Breast epithelium (tissue), 4 donors: ENCODE results near the gene ALG1L2. TPM values are rescaled to one million over a fixed set of nuclear protein-coding genes. Genes with fewer than 3 reads are reported as not detected.
"Not testable (repeated sequence)": the region's sequence is repeated elsewhere in the genome, so short reads cannot be mapped to it uniquely, and the experiment has no call there.

Experiments used
- DNase-seq, 2 donors: peaks; one replicate each; pipeline ENCODE4 v3.0.0-alpha.2; 2019; ENCODE audit warnings: low spot score in 2 of 2
- H3K27ac ChIP-seq, 2 donors: fragments of 200-600 bp; sonication (generic) in 1 of 2; one replicate each; pipeline ENCODE4 v1.5.1; 2016 to 2019; ENCODE audit warnings: mild to moderate bottlenecking in 1 of 2
- H3K27me3 ChIP-seq, 2 donors: fragments of 200-600 bp; sonication (generic) in 1 of 2; one replicate each; pipeline versions ENCODE4 v1.5.1 to v1.6.0; 2017 to 2019; ENCODE audit warnings: control low read depth in 1 of 2, mild to moderate bottlenecking in 1 of 2
- H3K36me3 ChIP-seq: fragments of 200-600 bp; one replicate; pipeline ENCODE4 v1.5.1; 2019
- H3K4me1 ChIP-seq, 2 donors: fragments of 200-600 bp; sonication (generic); one replicate each; pipeline ENCODE4 v1.5.1; 2016 to 2019; ENCODE audit warnings: control low read depth in 1 of 2
- H3K4me3 ChIP-seq, 3 donors: fragments of 200-600 bp; sonication (generic); 1 replicate in 2 of 3; 2 replicates in 1 of 3; pipeline ENCODE4 v1.5.1; 2016 to 2019; ENCODE audit warnings: mild to moderate bottlenecking in 3 of 3, moderate library complexity in 2 of 3
- H3K9me3 ChIP-seq, 2 donors: fragments of 200-600 bp; sonication (generic) in 1 of 2; one replicate each; pipeline ENCODE4 v1.5.1; 2016 to 2019; ENCODE audit warnings: control low read depth in 1 of 2
- intact Hi-C: fragments of 100-400 bp; cut with DNase I; formaldehyde crosslinking; loops from one replicate; pipeline ENCODE4 v1.15.1; 2023; ENCODE audit warnings: low total_unique reads
- total RNA-seq, 3 donors: library from RNA; depleted of rRNA; stranded (reverse); fragments of >200 nt; gene quantifications; one replicate each; pipeline ENCODE4 v1.1.0, GENCODE V29; 2016
- TF ChIP-seq, protein P1 (sequence below), 3 donors: fragments of 450-650 bp; IDR thresholded peaks; one replicate each; pipeline ENCODE4 v1.5.1; 2016 to 2017; ENCODE audit warnings: antibody characterized with exemption in 3 of 3, mild to moderate bottlenecking in 3 of 3, moderate library complexity in 3 of 3

The ALG1L2 gene
- total RNA-seq, 3 donors from 2014 or later: 1.3 TPM; not detected in 2

DNA sequence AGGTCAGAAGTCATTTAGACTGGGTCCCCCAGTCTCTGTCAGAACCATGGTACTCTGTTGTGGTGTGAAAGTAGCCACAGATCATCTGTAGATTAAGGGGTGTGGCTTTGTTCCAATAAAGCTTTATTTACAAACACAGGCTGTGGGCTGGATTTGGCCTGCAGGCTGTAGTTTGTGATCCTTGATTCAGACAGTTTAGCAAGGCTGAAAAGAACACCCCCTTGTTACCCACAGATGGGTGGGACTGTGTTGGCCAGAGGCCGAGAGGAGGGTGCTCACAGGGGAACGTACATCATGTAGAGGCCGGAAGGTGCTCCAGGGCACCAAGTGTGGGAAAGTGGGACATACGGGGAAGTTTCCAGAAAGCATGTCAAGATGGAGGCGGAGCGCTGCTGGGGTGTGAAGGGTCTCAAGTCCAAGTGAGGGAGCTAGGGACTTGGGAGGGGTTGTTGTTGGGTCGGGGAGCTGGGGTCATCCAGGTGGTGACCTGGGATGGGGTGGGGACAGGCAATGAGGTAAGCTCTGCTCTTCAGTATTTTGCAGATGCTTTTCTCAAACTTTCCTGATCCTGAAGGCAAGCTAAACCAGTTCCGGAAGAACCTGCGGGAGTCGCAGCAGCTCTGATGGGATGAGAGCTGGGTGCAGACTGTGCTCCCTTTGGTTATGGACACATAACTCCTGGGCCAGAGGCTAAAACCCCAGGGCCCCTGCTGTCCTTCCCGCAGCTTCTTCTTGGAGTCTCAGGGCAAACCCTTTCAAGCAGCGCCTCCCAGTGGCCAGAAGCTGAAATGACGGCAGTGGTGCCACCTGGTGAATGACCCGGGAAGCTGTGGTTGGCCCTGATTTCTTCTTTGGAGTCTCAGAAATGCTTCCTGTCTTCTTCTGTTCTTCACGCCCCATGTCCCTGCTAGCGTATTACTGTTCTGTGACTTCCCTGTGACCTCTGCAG, 16.3 kb downstream of the ALG1L2 start:
- H3K36me3 ChIP-seq, DNase-seq, H3K27ac ChIP-seq, H3K4me3 ChIP-seq, intact Hi-C loops, H3K4me1 ChIP-seq, H3K9me3 ChIP-seq, H3K27me3 ChIP-seq: not testable (repeated sequence)
- TF ChIP-seq, protein P1, sequence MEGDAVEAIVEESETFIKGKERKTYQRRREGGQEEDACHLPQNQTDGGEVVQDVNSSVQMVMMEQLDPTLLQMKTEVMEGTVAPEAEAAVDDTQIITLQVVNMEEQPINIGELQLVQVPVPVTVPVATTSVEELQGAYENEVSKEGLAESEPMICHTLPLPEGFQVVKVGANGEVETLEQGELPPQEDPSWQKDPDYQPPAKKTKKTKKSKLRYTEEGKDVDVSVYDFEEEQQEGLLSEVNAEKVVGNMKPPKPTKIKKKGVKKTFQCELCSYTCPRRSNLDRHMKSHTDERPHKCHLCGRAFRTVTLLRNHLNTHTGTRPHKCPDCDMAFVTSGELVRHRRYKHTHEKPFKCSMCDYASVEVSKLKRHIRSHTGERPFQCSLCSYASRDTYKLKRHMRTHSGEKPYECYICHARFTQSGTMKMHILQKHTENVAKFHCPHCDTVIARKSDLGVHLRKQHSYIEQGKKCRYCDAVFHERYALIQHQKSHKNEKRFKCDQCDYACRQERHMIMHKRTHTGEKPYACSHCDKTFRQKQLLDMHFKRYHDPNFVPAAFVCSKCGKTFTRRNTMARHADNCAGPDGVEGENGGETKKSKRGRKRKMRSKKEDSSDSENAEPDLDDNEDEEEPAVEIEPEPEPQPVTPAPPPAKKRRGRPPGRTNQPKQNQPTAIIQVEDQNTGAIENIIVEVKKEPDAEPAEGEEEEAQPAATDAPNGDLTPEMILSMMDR (IDR thresholded peaks at IDR 0.05): peak in 2 of 3 donors; percentile 38 to 39

GRCh38 chr3:130098639-130099385, 17.2 kb downstream of the ALG1L2 start:
- intact Hi-C loops, H3K36me3 ChIP-seq, H3K9me3 ChIP-seq, H3K4me1 ChIP-seq, H3K27me3 ChIP-seq, H3K4me3 ChIP-seq, DNase-seq, H3K27ac ChIP-seq: not testable (repeated sequence)

DNA sequence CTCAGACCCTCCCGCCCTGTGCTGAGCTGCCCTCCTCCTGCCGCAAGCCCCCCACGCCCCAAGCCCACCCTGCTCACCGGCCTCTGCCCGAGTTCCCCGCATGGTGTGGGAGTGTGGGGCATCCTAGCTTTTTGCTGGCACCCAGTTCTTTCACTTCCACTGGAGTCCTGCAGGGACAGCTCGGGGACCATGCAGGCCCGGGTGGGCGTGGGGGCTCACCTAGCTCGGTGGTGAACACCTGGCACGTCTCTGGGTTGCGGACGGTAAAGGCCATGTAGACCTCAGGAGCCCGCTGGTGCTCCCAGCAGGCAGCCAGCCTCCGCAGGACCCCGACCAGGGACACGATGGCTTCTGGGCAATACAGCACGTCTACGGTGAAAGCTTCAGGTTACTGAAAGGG, 20.9 kb downstream of the ALG1L2 start:
- H3K9me3 ChIP-seq, H3K4me3 ChIP-seq, DNase-seq, intact Hi-C loops, H3K4me1 ChIP-seq, H3K27me3 ChIP-seq, H3K36me3 ChIP-seq, H3K27ac ChIP-seq: not testable (repeated sequence)

- H3K4me3 ChIP-seq, H3K4me1 ChIP-seq, H3K36me3 ChIP-seq, H3K27me3 ChIP-seq, DNase-seq, H3K27ac ChIP-seq, intact Hi-C loops, H3K9me3 ChIP-seq: not testable (repeated sequence)
These were observed 22.6 kb downstream of the ALG1L2 start for GRCh38 chr3:130104191-130104590.

DNA sequence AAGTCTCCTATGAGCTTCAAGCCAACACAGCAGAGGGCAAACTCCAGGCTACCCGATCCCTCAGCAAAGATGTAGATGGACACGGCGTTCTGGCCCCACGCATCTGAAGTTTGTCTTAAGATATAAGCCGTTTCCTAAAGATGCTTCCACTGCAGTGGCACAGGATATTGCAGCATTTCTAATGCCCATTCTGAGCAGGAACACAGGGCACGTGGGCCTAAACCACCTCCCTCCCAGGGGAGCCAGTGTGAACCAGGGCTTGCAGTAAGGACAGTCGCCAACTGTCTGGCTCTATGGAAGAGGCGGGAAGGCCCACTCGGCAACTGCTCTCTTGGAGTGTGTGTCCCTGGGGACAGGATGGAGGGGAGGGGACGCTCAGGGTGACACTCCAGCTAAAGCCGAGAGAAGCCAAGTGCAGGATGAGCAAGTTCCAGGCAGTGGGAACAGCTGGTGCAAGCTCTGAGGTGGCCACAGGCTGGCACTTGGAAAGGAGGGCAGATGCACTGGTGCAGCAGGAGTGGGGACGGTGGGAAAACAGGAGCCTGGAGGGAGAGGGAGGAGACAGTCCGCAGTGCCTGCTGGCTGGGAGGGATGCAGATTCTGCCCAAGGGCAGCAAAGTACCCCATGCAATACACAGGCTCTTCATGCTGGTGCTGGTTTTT, 25.8 kb downstream of the ALG1L2 start:
- intact Hi-C loops, H3K4me3 ChIP-seq, H3K4me1 ChIP-seq, H3K9me3 ChIP-seq, H3K27ac ChIP-seq, H3K36me3 ChIP-seq, DNase-seq, H3K27me3 ChIP-seq: not testable (repeated sequence)

DNA sequence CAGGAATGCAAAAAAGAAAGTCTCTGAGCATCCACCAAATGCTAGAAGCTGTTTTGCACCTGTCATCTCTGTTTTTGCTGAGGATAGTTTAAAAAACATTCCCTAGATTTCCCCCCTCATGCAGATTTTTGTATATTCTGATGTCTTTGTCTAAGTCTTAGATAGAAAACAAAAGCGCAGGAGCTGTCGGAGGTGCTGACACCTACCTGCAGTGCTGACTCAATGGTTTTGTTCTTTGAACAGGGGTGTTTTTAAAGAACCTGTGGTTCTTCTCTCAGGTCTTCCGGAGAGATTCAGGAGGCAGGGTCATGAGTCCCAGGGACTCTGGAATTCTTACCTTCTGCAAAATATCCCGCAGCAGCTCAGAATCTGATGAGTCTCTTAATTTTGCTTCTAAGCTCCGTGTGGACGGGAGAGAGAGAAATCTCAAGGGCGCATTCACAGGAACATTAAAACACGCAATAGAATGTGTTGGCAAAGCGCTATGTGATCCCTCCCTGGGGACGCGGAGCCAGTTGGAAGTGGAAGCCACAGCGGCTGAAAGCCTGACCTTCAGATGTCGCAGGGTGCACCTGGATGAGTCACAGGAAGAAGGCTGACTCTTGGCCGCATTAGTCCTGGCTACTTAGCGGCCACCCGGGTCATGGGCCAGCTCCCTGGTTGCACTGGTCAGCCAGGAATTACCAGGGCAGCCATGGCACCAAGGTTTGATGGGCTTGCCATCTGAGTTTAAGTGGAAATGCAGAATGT, 27.4 kb downstream of the ALG1L2 start:
- H3K4me1 ChIP-seq, DNase-seq, intact Hi-C loops: not testable (repeated sequence)

DNA sequence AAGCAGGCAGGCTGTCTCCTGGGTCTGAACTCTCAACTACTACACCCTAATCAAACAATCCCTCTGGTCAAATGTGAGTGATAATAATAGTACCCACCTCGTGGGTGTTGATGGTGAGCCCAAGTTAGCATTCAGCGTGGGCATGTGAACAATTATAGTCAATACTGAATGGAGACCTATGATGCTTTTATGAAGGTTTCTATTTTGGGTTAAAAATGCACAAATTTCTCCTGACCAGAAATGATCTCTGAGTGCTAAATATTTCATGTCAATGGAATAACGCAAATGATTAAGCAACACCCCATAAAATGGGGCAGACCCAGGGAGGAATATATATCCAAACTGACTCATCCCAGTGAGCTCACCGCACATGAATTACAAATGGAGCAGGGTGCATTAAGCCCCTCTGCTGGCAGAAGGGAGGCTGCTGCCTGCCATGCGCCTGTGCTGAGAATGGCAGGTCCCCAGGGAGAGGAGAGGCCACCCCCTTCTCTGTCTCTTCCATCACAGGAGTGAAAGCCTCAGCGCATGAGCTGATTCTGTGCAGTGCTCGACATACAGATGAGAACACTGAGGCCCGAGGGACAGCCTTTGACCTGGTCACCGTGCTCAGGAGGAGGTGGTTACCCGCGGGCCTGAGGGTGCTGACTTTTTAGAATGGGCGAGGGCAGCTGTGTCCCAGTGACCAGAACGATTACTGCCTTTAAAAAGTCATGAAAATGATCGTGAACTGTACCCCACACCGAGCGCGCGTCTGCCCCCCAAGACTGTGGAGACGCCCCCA, 28.9 kb downstream of the ALG1L2 start:
- H3K9me3 ChIP-seq, H3K4me1 ChIP-seq, H3K36me3 ChIP-seq, H3K27me3 ChIP-seq, intact Hi-C loops: not testable (repeated sequence)
- peak in 1 of 2 donors; percentile 31 for DNase-seq
- Histone ChIP-seq H3K27ac (peak overlapping the region; percentile 86 to 90), H3K4me3 (peak overlapping the region; percentile 51 to 82 (median 80))

More for the DNA sequence above, 27.4 kb downstream of the ALG1L2 start:
- not testable (repeated sequence) for H3K27ac ChIP-seq, H3K9me3 ChIP-seq, H3K27me3 ChIP-seq, H3K4me3 ChIP-seq, H3K36me3 ChIP-seq
